ENCODE data around the gene IGF2BP1. TPM values are rescaled to one million over a fixed set of nuclear protein-coding genes. Genes with fewer than 3 reads are reported as not detected.
"Not testable (repeated sequence)": the region's sequence is repeated elsewhere in the genome, so short reads cannot be mapped to it uniquely, and the experiment has no call there.

Gene IGF2BP1
- total RNA-seq, 2 donors from 2014 or later, result 0.32 to 0.50 TPM

DNA sequence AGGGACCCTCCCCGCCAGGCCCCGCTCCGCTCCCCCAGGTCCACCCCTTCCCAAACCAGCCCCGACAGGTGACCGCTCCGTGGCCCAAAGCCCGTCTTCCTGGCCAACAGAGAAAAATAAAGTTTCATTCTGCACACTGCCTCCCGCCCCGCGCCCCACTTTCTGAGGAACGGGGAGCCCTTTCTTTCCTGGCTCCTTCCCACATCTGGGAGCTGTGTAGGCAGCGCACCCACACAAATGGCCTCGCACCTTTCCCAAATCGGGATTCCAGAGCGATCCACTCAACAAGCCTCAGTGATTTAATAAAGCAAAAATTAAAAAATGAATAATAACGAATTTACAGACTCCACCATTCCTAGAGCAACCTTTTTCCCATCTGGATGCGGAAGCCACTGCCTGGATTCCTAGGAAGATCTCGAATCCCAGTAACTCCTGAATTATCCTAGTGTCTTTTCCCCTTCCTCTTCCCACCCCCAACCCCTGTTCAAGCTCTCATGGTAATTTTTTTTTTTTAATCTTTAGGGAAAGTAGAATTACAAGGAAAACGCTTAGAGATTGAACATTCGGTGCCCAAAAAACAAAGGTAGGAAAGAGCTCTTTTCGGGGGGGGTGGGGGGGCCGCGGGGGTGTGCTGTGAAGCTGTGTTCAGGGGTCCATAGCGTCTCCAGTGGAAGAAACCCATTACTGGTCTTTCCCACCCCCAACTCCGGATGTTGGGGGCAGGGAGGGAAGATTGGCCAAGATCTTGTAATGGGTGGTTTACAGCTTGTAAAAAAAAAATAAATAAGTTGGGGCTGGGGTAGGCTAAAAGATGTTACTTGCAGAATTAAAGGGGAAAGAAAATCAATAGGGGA lies 1.6 kb downstream of the IGF2BP1 start:
- Mint-ChIP-seq H3K27ac (peak overlapping the region; percentile 38), H3K9me3 (no peaks in the 10 kb centered on the region), H3K27me3 (ENCODE audit: low read depth) (peaks cover 95% of the 10 kb centered on the region), H3K4me3 (peak overlapping the region; percentile 78 to 87), H3K36me3 (ENCODE audit: insufficient read depth in 2 of 2) (peaks cover 1 to 2% of the 10 kb centered on the region in 2 donors), H3K4me1 (ENCODE audit: low read depth) (peaks cover 38% of the 10 kb centered on the region)
- DNase-seq, result no peak
- no peak for ATAC-seq (replicated peaks in 1 of 2)

- ATAC-seq (replicated peaks in 1 of 2), result no peak
- Mint-ChIP-seq H3K9me3 (no peaks in the 10 kb centered on the region), H3K27me3 (ENCODE audit: low read depth) (peaks cover 99% of the 10 kb centered on the region), H3K4me3 (no peak overlapping the region), H3K27ac (no peak overlapping the region), H3K4me1 (ENCODE audit: low read depth) (peaks cover 32% of the 10 kb centered on the region), H3K36me3 (ENCODE audit: insufficient read depth in 2 of 2) (peaks cover 1 to 2% of the 10 kb centered on the region in 2 donors)
- no peak for DNase-seq
Observed at GRCh38 chr17:49000943-49001342, 3.8 kb downstream of the IGF2BP1 start.

DNA sequence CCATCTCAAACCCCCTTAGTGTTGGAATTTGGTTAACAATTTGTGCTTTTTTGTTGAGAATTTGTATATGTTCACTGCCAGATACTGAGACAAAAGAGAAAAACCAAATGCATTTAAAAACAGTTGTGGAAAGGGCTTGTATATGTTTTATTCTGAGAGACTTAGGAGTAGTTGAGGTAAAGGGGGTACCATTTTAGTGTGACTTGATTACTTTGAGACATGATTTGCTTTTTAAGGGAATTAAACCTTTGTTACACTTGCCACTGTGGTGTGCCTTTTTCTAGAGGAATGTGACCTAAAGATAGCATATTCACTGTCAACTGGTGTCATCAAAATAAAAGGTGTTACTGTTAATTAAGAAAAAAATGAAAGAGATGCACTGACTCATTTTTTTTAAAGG lies 4.5 kb downstream of the IGF2BP1 start:
- peaks cover 26% of the 10 kb centered on the region for H3K4me1 Mint-ChIP-seq (ENCODE audit: low read depth)
- no peaks in the 10 kb centered on the region for H3K9me3 Mint-ChIP-seq
- peaks cover 0 to 1% of the 10 kb centered on the region in 2 donors for H3K36me3 Mint-ChIP-seq (ENCODE audit: insufficient read depth in 2 of 2)
- H3K4me3 Mint-ChIP-seq, result no peak overlapping the region
- no peak overlapping the region for H3K27ac Mint-ChIP-seq
- no peak for DNase-seq
- no peak for ATAC-seq (replicated peaks in 1 of 2)
- peaks cover 100% of the 10 kb centered on the region for H3K27me3 Mint-ChIP-seq (ENCODE audit: low read depth)

DNA sequence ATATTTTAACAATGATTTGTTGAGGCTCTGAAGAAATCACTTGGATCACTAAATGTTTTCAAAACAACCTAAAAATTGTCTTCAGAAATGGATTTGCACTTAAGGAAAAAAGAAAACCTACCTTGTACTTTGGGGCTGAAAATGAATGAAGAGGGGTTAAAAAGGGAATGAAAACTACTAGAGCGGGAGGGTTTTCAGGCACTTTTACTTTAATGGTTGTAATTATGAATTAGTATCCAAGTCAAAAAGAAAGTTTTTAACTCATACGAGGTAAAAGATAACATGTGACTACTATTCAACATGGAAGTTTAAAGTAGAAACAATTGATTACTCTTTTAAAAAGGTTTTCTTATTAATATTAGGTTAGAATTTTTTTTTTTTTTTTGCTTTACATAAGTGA lies 5.1 kb downstream of the IGF2BP1 start:
- Mint-ChIP-seq H3K27ac (no peak overlapping the region), H3K4me1 (ENCODE audit: low read depth) (peaks cover 20% of the 10 kb centered on the region), H3K9me3 (no peaks in the 10 kb centered on the region), H3K4me3 (no peak overlapping the region), H3K36me3 (ENCODE audit: insufficient read depth in 2 of 2) (peaks cover 0 to 1% of the 10 kb centered on the region in 2 donors), H3K27me3 (ENCODE audit: low read depth) (peaks cover 96% of the 10 kb centered on the region)
- DNase-seq, result no peak
- ATAC-seq (replicated peaks in 1 of 2), result no peak

DNA sequence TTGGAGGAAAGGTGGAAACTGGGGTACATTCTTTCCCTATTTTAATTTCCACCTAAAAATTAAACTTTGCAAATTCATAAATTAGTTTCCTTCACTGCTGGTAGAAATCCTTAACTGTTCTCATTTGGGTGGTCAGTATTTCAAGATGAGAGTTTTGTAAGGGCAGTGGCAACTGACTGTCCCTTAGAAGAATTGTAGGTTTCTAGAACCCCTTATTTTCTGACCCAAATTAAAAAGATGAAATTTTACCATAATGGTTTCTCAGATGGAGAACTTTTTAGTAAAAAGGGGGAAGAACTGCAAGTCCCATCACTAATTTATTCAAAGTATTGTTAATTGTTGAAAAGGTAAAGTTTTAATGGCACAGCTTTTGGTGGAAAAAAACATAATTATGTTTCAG lies 5.6 kb downstream of the IGF2BP1 start:
- Mint-ChIP-seq H3K27me3 (ENCODE audit: low read depth) (peaks cover 96% of the 10 kb centered on the region), H3K27ac (no peak overlapping the region), H3K9me3 (no peaks in the 10 kb centered on the region), H3K36me3 (ENCODE audit: insufficient read depth in 2 of 2) (peaks cover 0 to 1% of the 10 kb centered on the region in 2 donors), H3K4me3 (no peak overlapping the region), H3K4me1 (ENCODE audit: low read depth) (peaks cover 17% of the 10 kb centered on the region)
- DNase-seq (no peak), ATAC-seq (replicated peaks in 1 of 2) (no peak)

GRCh38 chr17:49003557-49004511 lies 6.6 kb downstream of the IGF2BP1 start:
- Mint-ChIP-seq H3K4me1 (ENCODE audit: low read depth) (peaks cover 7% of the 10 kb centered on the region), H3K36me3 (ENCODE audit: insufficient read depth in 2 of 2) (no peaks in the 10 kb centered on the region), H3K4me3 (peak overlapping the region; percentile 48), H3K27me3 (ENCODE audit: low read depth) (peaks cover 90% of the 10 kb centered on the region), H3K27ac (no peak overlapping the region), H3K9me3 (no peaks in the 10 kb centered on the region)
- ATAC-seq (replicated peaks in 1 of 2), result peak in 1 of 2 donors; percentile 25
- DNase-seq, result no peak

DNA sequence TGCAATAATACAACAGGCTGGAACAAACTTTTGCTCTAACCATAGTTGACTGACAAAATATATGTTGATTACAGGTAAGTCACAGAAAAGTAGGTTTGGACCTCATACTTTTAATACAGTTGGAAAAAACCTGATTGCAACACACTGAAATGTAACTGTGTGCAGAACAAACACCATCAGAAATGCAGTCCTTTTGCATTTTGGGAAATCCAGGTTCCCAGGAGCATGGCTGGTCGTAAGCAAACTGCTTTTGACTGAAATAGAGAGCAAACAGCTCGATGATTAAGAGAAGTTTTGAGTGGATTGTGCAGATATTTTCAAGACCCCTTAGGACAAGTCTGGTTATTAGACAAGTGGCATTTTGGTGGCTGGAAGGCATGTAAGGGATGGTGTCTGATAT lies 8.0 kb downstream of the IGF2BP1 start:
- Mint-ChIP-seq H3K9me3 (no peaks in the 10 kb centered on the region), H3K27me3 (ENCODE audit: low read depth) (peaks cover 82% of the 10 kb centered on the region), H3K4me1 (ENCODE audit: low read depth) (peaks cover 6% of the 10 kb centered on the region), H3K4me3 (no peak overlapping the region), H3K27ac (no peak overlapping the region), H3K36me3 (ENCODE audit: insufficient read depth in 2 of 2) (no peaks in the 10 kb centered on the region)
- ATAC-seq (replicated peaks in 1 of 2), result no peak
- DNase-seq, result no peak

- not testable (repeated sequence) for H3K4me1 Mint-ChIP-seq (ENCODE audit: low read depth); H3K27ac Mint-ChIP-seq; H3K9me3 Mint-ChIP-seq; DNase-seq; H3K36me3 Mint-ChIP-seq (ENCODE audit: insufficient read depth in 2 of 2); H3K4me3 Mint-ChIP-seq; ATAC-seq (replicated peaks in 1 of 2)
- H3K27me3 Mint-ChIP-seq (ENCODE audit: low read depth), result peaks cover 72% of the 10 kb centered on the region
Observed at GRCh38 chr17:49008908-49009307, 11.7 kb downstream of the IGF2BP1 start.

DNA sequence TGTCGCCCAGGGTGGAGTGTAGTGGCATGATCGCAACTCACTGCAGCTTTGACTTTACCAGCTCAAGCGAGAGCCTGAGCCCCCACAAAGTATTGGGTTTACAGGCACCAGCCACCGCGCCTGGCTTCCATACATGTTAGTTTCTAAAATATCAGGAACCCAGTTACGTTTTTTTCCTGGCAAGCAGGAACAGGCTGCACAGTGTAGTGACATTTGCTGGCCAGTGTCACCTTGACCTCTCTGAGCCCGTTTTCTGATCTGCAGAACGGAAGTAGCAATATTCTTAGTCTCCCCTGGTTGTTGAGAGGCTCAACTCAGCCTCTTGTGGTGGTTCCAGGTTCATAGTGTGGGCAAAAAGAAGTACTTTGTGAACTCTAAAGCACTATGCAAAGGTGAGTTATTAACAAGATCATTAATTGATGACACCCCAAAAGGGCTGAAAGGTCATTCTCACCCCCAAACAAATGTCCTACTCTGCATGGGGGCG lies 15.6 kb downstream of the IGF2BP1 start:
- no peaks in the 10 kb centered on the region for H3K36me3 Mint-ChIP-seq (ENCODE audit: insufficient read depth in 2 of 2)
- DNase-seq, result no peak
- ATAC-seq (replicated peaks in 1 of 2), result no peak
- H3K4me3 Mint-ChIP-seq, result no peak overlapping the region
- no peaks in the 10 kb centered on the region for H3K4me1 Mint-ChIP-seq (ENCODE audit: low read depth)
- no peaks in the 10 kb centered on the region for H3K9me3 Mint-ChIP-seq
- H3K27me3 Mint-ChIP-seq (ENCODE audit: low read depth), result peaks cover 63% of the 10 kb centered on the region
- no peak overlapping the region for H3K27ac Mint-ChIP-seq

GRCh38 chr17:49013311-49014213 lies 16.4 kb downstream of the IGF2BP1 start:
- H3K27me3 Mint-ChIP-seq (ENCODE audit: low read depth), result peaks cover 62% of the 10 kb centered on the region
- no peaks in the 10 kb centered on the region for H3K36me3 Mint-ChIP-seq (ENCODE audit: insufficient read depth in 2 of 2)
- peak overlapping the region in 1 of 2 donors; percentile 73 for H3K4me3 Mint-ChIP-seq
- H3K4me1 Mint-ChIP-seq (ENCODE audit: low read depth), result no peaks in the 10 kb centered on the region
- no peaks in the 10 kb centered on the region for H3K9me3 Mint-ChIP-seq
- no peak for DNase-seq
- ATAC-seq (replicated peaks in 1 of 2), result no peak
- no peak overlapping the region for H3K27ac Mint-ChIP-seq

DNA sequence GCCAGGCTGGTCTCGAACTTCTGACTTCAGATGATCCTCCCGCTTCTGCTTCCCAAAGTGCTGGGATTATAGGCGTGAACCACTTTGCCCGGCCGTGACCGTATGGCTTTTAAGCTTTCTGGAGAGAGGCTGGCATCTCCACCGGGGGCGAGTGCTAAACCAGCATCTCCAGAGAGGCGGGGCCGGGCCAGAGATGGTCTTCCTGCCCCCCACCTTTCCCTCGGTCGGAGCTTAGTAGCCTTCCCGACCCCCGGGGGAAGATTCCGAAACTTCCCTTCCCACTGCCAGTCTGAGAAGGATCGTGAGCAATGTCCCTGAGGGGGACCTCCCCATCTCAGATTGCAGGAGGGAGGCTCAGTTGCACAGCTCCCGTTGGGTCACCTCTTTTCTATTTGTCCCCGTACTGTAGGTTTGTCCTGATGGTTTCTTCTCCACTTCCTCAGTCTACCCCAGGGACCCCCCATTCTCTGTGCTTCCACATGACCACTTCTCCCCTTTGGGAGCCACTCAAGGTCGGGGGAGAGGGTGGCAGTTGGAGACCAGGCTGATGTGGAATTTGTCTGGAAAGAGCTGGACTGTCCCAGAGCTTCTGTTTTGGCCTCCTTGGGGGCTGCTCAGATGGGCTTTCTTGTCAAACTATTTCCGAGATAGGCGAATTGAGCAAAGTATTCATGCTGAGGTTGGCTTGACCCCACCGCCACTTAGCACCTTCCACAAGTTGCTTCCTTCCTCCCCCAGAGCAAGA lies 18.2 kb downstream of the IGF2BP1 start:
- Mint-ChIP-seq H3K4me3 (no peak overlapping the region), H3K27me3 (ENCODE audit: low read depth) (peaks cover 52% of the 10 kb centered on the region), H3K4me1 (ENCODE audit: low read depth) (no peaks in the 10 kb centered on the region), H3K27ac (no peak overlapping the region), H3K36me3 (ENCODE audit: insufficient read depth in 2 of 2) (no peaks in the 10 kb centered on the region), H3K9me3 (no peaks in the 10 kb centered on the region)
- ATAC-seq (replicated peaks in 1 of 2) (no peak), DNase-seq (no peak)
